Stimulated activated CD4-positive, alpha-beta T cell treated with anti-CD3 and anti-CD28 coated beads, Interleukin-2, amount 100 ng/mL, for 24 hours (primary cell): ENCODE results near the gene KRT2.

Source experiments
- DNase-seq, 2 donors: peaks; one replicate each; pipeline ENCODE4 v3.0.0-alpha.2; 2020

Gene KRT2

GRCh38 chr12:52662093-52662917, 10.3 kb upstream of the KRT2 start:
- no peak for DNase-seq

- no peak for DNase-seq
Observed at GRCh38 chr12:52661668-52662067, 9.7 kb upstream of the KRT2 start.

GRCh38 chr12:52660934-52661499, 9.0 kb upstream of the KRT2 start:
- DNase-seq: no peak

GRCh38 chr12:52659951-52660350, 7.9 kb upstream of the KRT2 start:
- DNase-seq: no peak

- no peak for DNase-seq
Observed at GRCh38 chr12:52659395-52659794, 7.4 kb upstream of the KRT2 start.

- DNase-seq: no peak
Observed at GRCh38 chr12:52658196-52658595, 6.2 kb upstream of the KRT2 start.

GRCh38 chr12:52657250-52657902, 5.4 kb upstream of the KRT2 start:
- no peak for DNase-seq

- DNase-seq: no peak
Observed at GRCh38 chr12:52656616-52657015, 4.6 kb upstream of the KRT2 start.

- DNase-seq: no peak
Observed at GRCh38 chr12:52655720-52656124, 3.7 kb upstream of the KRT2 start.

GRCh38 chr12:52655251-52655650, 3.2 kb upstream of the KRT2 start:
- no peak for DNase-seq

- no peak for DNase-seq
Observed at GRCh38 chr12:52650520-52651081, 1.4 kb downstream of the KRT2 start.

- DNase-seq: no peak
Observed at GRCh38 chr12:52649066-52649465, 2.9 kb downstream of the KRT2 start.

GRCh38 chr12:52648012-52648550, 3.9 kb downstream of the KRT2 start:
- DNase-seq: no peak

- no peak for DNase-seq
Observed at GRCh38 chr12:52647601-52648000, 4.4 kb downstream of the KRT2 start.

- no peak for DNase-seq
Observed at GRCh38 chr12:52646613-52647012, 5.4 kb downstream of the KRT2 start.

- DNase-seq: no peak
Observed at GRCh38 chr12:52645982-52646381, 6.0 kb downstream of the KRT2 start.

GRCh38 chr12:52645120-52645761, 6.8 kb downstream of the KRT2 start:
- no peak for DNase-seq

GRCh38 chr12:52644078-52644415, 8.0 kb downstream of the KRT2 start:
- no peak for DNase-seq

- no peak for DNase-seq
Observed at GRCh38 chr12:52643233-52644077, 8.6 kb downstream of the KRT2 start.

GRCh38 chr12:52641468-52641867, 10.5 kb downstream of the KRT2 start:
- no peak for DNase-seq

- DNase-seq: no peak
Observed at GRCh38 chr12:52637299-52637698, 14.7 kb downstream of the KRT2 start.

- no peak for DNase-seq
Observed at GRCh38 chr12:52636592-52637258, 15.3 kb downstream of the KRT2 start.
